Adrenal gland (tissue), 5 donors: ENCODE results near the gene GALNT18.

ENCODE experiments used
- CTCF ChIP-seq, 6 experiments: fragments of 450-650 bp in 4 of 6; fragments of 200-600 bp in 2 of 6; sonication (generic) in 1 of 6; IDR thresholded peaks; 1 replicate in 5 of 6; 2 replicates in 1 of 6; pipeline versions ENCODE4 v1.5.1 to v1.8.0; 2016 to 2021; ENCODE audit warnings: antibody characterized with exemption in 6 of 6, mild to moderate bottlenecking in 2 of 6, moderate library complexity in 1 of 6
- POLR2A ChIP-seq, 2 donors: fragments of 450-650 bp; IDR thresholded peaks; one replicate each; pipeline ENCODE4 v1.6.1; 2017; ENCODE audit warnings: antibody characterized with exemption in 2 of 2, mild to moderate bottlenecking in 2 of 2, moderate library complexity in 1 of 2
- donor health status: DM: no; HTN: no; CAD: no.

DNA sequence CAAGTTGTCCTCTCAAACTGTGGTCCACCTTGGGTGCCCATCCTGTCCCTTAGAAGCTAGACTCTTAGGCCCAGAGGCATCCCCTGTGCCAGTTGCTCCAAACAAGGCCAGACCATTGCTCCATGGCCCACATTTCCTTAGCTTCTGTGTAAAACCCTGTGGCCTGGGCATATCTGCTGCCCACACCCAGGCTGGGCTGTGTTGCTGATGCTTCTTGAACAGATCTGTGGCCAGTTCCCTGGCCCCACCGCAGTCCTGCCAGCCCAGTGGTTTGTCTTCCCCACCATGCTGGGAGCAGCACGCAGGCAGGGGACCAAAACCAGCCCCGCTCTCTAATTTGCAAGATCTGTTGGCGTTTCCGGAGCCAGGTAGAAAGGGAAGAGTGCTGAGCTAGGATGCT is 341.0 kb downstream of the GALNT18 start:
- TF ChIP-seq POLR2A (IDR thresholded peaks at IDR 0.05) (no peak), CTCF (IDR thresholded peaks at IDR 0.05) (no peak)
